ENCODE results near the gene SELE.

SELE gene

GRCh38 chr1:169682071-169682470 lies 51.8 kb downstream of the SELE start:
- DNase-seq = no peak

GRCh38 chr1:169681140-169681539 lies 52.7 kb downstream of the SELE start:
- DNase-seq = no peak

DNA sequence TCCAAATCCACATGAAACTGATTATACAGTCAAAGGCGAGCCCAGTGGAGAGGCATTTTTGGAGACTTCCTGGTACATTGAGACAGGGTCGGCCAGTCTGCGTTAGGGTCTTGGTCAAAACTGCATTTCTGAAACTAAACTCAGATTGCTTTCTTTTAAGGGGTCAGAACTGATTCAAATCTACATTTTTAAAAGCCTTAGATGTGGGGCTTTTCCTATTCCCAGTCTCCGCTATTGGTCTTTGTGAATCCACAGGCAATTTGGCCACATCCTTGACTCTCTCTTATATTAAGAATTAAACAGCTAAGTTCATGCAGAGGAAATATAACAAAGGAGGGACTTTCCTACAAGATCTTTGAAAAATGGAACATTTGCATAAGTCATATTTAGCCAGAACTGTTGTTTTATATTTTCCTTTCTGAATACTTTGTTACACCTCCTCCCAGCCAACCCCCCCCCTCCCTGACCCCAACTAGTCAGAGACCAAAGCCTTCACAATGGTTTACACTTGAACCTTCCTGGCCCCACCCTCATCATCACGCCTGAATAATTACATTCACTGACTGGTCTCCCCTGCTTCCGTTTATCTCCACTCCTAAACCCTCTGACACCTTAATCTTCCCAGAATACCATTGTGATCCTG lies 53.4 kb downstream of the SELE start:
- peak in 1 of 2 experiments; percentile 64 for DNase-seq

DNA sequence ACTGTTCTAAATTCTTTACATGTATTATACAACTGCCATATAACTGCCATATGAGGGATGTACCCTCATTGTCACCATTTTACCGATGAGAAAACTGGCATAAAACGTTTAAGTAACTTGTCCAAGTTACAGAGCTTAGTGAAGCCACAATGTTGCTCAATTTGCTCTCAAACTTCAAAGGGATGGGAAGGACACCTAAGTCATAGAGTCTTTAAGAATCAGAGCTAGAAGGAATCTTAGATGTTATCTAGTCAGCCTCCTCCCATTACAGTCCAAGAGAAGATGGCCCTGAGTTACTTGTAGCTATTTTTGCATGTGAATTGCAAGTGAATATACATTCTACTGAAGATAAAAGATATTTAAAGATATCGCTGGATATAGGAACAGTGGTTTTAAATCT lies 54.2 kb downstream of the SELE start:
- DNase-seq = no peak

DNA sequence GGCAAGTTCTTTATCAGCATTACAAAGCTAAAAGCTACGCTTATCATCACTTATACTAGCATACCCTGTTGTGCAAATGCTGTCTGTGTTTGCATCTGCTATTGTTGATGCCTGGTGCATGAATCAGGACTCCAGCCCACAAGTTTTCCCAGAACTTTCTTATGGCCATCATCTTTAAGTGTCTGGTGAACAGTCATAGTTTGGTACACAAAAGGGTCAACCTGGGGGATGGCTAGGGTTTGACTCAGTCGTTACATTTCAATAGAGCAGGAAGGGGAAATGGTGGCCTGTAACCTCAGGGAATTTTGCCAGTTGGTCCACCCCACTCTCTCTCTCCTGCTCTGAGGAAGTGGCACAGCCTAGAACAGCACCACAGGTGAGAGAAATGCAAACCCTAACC lies 57.9 kb downstream of the SELE start:
- no peak for DNase-seq
